HS-27A (cell line): Measurements from ENCODE around the gene SETD5.

Source experiments
- DNase-seq: peaks from one replicate; pipeline ENCODE4 v3.0.0-alpha.2; 2012; ENCODE audit warnings: low read depth, missing footprints

SETD5 gene

GRCh38 chr3:9409981-9410854, 12.8 kb downstream of the SETD5 start:
- no peak for DNase-seq

DNA sequence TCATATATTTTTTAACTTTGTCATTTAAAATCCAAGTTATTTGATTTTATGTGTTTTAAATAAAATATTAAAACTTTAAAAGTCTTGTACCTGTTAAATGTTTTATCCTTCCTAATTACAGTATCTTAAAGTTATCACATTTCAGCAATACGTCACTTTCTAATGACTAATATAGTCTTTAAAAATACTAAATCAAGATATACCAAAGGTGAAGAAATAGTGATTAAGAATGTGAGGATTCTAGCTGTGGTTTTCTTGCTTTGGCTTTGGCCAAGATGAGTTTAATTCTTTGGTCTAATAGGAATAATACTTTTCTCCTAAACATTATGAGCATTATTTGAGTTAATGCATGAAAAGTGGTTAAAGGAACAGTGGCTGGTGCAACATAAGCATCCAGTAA, 13.9 kb downstream of the SETD5 start:
- DNase-seq, result no peak

DNA sequence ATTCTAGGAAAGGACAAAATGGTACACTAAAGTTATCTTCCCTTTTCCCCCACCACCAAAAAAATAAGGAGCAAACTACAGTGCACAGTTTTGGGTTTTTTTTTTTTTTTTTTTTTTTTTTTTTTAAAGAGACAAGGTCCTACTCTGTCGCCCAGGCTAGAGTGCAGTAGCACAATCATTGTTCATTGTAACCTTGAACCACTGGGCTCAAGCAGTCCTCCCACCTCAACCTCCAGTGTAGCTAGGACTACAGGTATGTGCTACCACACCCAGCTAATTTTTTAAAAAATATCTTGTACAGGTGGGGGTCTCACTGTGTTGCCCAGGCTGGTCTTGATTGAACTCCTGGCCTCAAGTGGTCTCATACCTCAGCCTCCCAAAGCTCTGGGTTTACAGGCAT, 14.9 kb downstream of the SETD5 start:
- DNase-seq, result no peak

DNA sequence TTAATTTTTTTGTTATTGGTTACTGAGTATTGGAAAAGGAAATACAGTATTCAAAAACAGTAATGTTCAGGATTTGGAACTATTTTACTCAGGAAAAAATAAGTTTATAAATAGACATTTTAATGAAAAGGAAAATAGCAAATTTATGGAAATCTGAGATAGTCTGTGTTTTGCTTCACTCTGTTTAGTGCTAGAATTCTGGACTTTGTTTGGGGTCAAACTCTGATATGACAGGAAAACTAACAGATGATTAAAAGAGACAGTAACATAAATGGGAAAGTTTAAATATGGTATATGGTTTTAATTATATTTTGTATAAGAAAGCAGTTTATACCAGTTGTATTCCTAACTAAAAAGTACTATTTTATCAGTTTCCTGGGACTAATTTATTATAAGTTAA, 17.4 kb downstream of the SETD5 start:
- no peak for DNase-seq

- no peak for DNase-seq
Observed at GRCh38 chr3:9415485-9416138, 18.2 kb downstream of the SETD5 start.

DNA sequence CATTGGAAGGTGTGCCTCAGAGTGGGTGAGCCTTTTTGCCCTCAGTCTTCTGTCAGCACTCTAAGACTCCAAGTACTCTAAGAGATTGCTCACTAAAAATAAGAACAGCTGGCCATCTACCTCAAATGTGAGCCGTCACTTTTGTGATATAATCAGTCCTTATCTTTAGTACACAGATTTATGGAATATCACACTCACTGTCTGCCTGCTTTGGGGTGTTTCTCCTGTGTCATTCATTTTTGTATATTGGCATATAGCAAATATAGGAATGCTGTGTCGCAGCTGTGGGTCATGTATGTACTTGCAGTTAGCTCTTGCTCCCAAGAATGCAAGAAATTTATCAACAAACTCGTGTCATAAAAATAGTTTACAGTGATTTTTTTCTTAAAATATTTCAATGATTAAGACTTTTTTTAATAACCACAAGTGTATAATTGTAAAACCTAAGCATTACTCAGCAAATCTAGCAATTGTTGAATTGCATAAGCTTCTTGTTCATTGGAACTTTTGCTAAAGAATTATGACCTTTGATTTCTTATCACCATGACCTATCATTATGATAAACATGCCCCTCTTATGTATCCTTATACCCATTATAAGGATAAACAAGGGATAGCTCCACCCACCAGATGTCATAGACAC, 18.8 kb downstream of the SETD5 start:
- DNase-seq, result no peak

DNA sequence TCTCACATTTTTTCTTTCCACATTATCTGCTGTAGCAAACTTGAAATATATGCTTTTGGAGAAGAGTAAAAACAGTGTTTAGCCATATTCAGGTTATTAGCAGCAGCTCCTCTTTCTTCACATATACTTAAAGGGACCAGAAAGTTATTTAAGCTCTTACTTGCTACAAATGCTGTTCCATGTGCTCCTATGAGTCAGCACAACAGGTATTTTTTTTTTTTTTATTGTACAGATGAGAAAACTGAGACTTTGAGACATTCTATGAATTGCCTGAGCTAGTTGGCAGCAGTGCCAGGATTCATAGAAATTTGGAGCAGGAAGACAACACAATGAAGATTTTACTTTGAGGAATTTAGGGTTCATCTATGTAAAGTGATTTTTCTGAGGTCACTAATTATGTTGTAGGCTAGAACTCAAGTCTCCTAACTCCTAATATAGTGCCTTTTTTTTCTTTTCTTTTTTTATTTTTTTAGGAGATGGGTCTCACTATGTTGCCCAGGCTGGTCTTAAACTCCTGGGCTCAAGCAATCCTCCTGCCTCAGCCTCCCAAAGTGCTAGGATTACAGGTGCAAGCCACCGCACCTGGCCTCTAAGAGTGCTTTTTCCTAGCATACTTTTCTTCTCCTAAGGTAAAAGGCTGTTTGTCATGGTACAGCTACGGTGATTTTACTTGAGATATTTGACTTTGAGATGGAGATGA, 23.6 kb downstream of the SETD5 start:
- DNase-seq, result no peak

DNA sequence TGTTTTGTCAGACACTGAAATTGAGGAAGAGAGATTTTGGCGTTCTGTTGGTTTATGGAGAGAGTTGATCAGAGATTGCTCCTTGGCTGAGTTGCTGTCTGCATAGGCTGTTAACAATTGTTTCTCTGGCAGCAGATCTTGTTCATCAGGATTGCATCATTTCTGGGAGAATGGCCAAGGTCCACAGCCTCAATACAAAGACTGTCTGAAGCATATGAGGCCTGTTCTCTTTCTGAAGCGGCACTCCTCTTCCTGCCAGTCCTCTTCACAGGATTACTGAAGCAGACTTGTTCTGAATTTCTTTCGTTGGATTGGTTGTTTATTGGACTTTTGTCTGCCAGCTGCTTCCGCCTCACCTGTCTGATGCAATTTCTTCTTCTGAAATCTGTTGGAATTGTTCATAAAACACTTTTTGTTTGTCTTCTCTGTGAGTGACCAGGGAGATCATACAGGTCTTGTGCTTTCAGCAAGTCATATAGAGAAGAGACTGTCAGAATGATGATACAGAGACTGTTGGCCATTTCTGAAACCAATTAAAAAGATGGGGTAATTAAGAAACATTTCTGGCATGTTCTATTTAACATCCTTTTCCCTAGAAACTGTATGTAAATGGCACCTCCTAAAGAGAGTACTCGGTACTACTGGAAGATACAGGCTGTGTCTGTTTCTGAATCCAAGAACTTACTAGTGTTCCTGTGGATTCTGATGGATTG, 25.5 kb downstream of the SETD5 start:
- DNase-seq, result peak; percentile 82

GRCh38 chr3:9428411-9428810, 31.0 kb downstream of the SETD5 start:
- no peak for DNase-seq

GRCh38 chr3:9430733-9431132, 33.3 kb downstream of the SETD5 start:
- DNase-seq, result no peak

DNA sequence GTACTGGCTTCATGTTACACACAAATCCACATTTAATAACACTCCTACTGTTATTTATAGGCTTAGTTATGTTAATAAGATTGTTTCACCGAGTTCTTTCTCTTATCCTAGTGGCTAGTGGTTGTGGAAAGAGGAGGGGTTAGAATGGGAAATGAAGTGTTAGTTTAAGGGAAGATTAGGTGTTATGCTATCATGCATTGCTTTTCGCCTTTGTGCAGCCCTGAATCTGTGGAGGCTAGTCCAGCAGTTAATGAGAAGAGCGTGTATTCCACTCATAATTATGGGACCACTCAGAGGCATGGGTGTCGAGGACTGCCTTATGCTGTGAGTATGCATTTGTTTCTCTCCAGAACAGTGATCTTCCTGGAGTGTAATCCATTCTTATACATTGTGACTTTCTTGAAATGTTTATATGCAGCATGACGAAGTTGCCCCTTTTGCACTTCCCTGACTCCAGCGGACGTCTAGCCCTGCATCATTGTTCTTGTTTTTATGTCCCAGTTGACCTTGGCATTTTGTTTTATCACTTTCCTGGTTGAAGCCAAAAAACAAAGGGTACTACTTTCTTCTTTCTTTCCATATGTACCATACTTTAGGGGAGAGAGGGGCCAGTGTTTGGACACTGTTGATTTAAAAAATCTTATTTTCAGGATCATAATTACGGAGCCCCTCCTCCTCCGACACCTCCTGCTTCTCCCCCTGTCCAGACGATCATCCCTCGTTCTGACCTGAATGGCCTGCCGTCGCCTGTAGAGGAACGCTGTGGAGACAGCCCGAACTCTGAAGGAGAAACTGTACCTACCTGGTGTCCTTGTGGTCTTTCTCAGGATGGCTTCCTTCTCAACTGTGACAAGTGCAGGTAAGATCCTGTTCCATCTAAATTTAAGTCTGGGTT, 36.5 kb downstream of the SETD5 start:
- DNase-seq, result no peak

DNA sequence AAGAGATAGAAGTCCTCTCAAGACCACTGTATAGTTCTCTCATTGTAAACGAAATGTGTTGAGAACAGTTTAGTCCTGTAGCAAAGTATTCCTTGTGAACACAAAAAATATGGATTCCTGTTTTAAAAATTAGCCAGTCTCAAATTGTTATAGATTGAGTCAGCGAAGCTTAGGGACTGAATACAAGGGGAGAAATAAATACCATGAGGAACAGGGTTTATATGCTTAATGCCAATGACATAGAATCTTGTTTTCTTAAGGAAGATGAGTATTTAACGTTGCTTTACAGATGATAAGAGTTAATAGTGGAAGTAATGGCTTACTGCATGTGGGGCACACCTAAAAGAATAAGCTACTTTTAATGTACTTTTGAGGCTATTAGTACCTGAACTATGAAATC, 37.9 kb downstream of the SETD5 start:
- no peak for DNase-seq

GRCh38 chr3:9439331-9439730, 41.9 kb downstream of the SETD5 start:
- no peak for DNase-seq

DNA sequence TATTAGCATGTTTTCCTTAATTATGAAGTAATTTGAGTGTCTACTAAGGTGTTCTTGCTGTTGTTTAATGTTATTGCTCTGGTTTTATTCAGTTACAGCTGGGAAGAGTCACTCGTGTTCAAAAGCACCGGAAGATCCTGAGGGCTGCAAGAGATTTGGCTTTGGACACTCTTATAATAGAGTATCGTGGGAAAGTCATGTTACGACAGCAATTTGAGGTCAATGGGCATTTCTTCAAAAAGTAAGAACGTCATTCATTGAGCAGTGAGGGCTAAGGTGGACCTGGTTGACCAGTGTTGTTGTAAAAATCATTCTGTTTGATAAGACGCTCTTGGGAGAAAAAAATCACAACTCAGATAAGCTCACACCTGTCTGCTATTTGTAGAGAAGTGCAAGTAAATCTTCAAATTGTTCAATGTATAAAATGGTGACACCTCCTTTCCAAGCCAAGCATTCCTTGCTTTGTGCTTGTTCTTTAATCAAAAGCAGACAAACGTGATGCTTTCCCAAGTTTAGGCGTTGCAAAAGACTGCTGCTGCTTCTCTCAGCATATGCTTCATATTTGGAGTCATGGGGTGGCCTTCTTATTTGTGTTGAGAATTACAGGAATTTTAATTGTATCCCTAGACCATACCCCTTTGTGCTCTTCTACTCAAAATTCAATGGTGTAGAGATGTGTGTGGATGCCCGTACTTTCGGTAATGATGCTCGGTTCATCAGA, 44.2 kb downstream of the SETD5 start:
- no peak for DNase-seq

DNA sequence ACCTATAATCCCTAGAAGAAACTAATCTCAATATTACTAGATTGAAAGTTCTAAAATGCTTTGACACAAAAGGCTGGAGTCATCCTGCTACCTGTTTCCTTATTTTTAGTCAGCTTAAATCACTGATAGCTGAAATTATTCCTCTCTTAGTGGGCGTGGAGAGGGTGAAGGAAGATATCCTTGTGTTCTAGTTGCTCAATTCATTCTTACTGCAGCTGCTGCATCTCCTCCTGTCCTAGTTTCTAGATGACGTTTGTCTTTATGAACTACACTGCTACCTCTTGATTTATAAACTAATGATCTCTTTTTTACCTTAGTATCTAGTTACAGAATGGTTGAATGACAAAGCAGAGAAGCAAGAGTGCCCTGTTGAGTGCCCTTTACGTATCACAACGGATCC, 50.7 kb downstream of the SETD5 start:
- no peak for DNase-seq

DNA sequence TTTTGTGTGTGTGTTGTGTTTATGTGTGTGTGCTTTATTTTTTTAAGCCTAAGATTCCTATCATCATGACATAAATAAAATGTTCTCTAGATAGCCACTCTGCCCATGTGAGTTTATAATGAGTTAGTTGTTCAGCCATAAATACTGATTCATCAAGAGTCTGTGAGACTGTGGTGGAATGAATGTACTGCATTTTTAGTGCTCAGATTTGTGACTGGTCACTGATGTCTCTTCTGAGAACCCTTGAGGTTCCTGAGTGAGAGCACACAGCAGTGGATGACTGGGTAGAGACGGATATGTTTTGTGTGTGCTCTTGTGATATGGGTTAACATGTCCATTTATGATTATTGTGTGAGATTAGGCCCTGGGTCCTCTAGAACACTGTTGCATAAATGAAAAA, 51.2 kb downstream of the SETD5 start:
- DNase-seq, result no peak

DNA sequence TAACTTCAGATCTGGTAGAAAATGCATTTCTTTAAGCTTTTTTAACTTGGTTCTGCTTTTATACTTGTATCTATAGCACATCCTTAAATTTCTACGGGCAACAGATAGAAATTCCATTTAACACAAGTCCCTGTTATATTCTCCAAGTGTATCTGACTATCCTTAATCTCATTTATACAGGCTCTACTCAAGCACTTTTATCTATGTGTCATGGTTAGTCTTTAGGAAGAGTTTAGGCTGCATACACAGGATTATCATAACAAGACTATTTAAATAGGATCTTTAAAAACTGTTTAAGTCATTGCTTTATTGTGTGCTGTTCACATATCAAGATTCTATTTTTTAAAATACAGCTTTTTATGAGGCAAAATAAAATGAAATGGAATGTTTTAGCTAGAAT, 52.7 kb downstream of the SETD5 start:
- no peak for DNase-seq

- no peak for DNase-seq
Observed at GRCh38 chr3:9450991-9451390, 53.6 kb downstream of the SETD5 start.

GRCh38 chr3:9452417-9452816, 55.0 kb downstream of the SETD5 start:
- no peak for DNase-seq

- DNase-seq, result no peak
Observed at GRCh38 chr3:9455596-9456131, 58.2 kb downstream of the SETD5 start.
